RWPE1 (cell line): ENCODE measurements around the gene MIF4GD.

Source experiments
- CTCF ChIA-PET: fragments of 350-600 bp; sonication (Branson Sonifier 250); formaldehyde crosslinking; extraction: SDS; loops from one replicate; lab custom pipeline; 2021; lab: Yijun Ruan, JAX
- POLR2A ChIA-PET: fragments of 400-600 bp; formaldehyde crosslinking; extraction: SDS; loops from one replicate; lab custom pipeline; 2020; ENCODE audit warnings: antibody characterized with exemption; ENCODE audit not compliant: low non-redundant PET; lab: Yijun Ruan, JAX
- DNase-seq: peaks from one replicate; pipeline ENCODE4 v3.0.0; 2012; ENCODE audit warnings: low spot score
- H3K27ac ChIP-seq: fragments of 450-650 bp; 2 replicates; pipeline ENCODE4 v1.5.1; 2017
- CTCF ChIP-seq: fragments of 450-650 bp; conservative IDR thresholded peaks from 2 replicates; pipeline ENCODE4 v1.5.1; 2017; ENCODE audit warnings: low read depth, mild to moderate bottlenecking

Gene MIF4GD

GRCh38 chr17:75273977-75274708 lies 3.1 kb upstream of the MIF4GD start:
- H3K27ac ChIP-seq = peak overlapping the region; percentile 89
- ChIA-PET POLR2A (no interaction called here), CTCF (interaction anchor here (0.6 to 1.4 kb wide), 2 partner anchors 9 to 15 kb away, joined by 5 to 6 read pairs; partner anchors contain the start of gene SLC25A19)
- TF ChIP-seq CTCF = no peak
- peak; percentile 62 for DNase-seq

- DNase-seq = no peak
- peak overlapping the region; percentile 89 for H3K27ac ChIP-seq
- POLR2A ChIA-PET = no interaction called here
- CTCF ChIA-PET = interaction anchor here (3.3 kb wide), 1 partner anchor 11 kb away, joined by 20 read pairs; the partner anchor contains the start of genes GGA3 and MRPS7
- no peak for TF ChIP-seq CTCF
Measured at GRCh38 chr17:75272848-75273184, 1.8 kb upstream of the MIF4GD start.

GRCh38 chr17:75271955-75272847 lies 1.2 kb upstream of the MIF4GD start:
- TF ChIP-seq CTCF = no peak
- CTCF ChIA-PET = interaction anchor here (0.5 to 3.3 kb wide), 4 partner anchors 11 to 145 kb away, joined by 3 to 20 read pairs (median 4); partner anchors contain the start of genes GGA3, MRPS7 and SLC25A19
- POLR2A ChIA-PET = interaction anchor here (0.5 to 0.6 kb wide), 3 partner anchors 117 to 381 kb away, joined by 3 to 9 read pairs (median 3); no protein-coding TSS in a partner anchor
- H3K27ac ChIP-seq = peak overlapping the region; percentile 89
- DNase-seq = no peak

GRCh38 chr17:75271233-75271954 lies 363 bp upstream of the MIF4GD start:
- CTCF ChIA-PET = interaction anchor here (0.5 to 3.3 kb wide), 7 partner anchors 10 to 362 kb away, joined by 3 to 20 read pairs (median 5); partner anchors contain the start of genes GGA3, MRPS7 and SLC25A19
- peak; percentile 97 for TF ChIP-seq CTCF
- DNase-seq = peak; percentile 89

GRCh38 chr17:75270218-75270965 lies 639 bp downstream of the MIF4GD start:
- peak; percentile 74 for DNase-seq
- H3K27ac ChIP-seq = peak overlapping the region; percentile 89
- CTCF ChIA-PET = interaction anchor here (0.6 to 3.3 kb wide), 9 partner anchors 9 to 363 kb away, joined by 3 to 20 read pairs (median 5); partner anchors contain the start of genes GGA3, MRPS7 and SLC25A19
- POLR2A ChIA-PET = interaction anchor here (0.8 to 2.1 kb wide), 3 partner anchors 9 to 19 kb away, joined by 5 to 16 read pairs (median 9); partner anchors contain the start of genes GGA3, MRPS7 and SLC25A19
- TF ChIP-seq CTCF = no peak; the same call in 1 of the 2 replicates

More at GRCh38 chr17:75271233-75271954, 363 bp upstream of the MIF4GD start:
- H3K27ac ChIP-seq = peak overlapping the region; percentile 89
- POLR2A ChIA-PET = interaction anchor here (0.6 to 2.1 kb wide), 4 partner anchors 10 to 382 kb away, joined by 3 to 16 read pairs (median 6); partner anchors contain the start of genes GGA3, MRPS7 and SLC25A19
